GM12873 (cell line): ENCODE data around the gene FNDC3A.

Source experiments
- CTCF ChIP-seq: IDR thresholded peaks from 2 replicates; pipeline ENCODE4 v1.5.1; 2012; ENCODE audit warnings: low read depth, mild to moderate bottlenecking, moderate library complexity, low read length, control low read depth; ENCODE audit not compliant: insufficient read depth; ENCODE audit errors: missing control alignments

Gene FNDC3A

GRCh38 chr13:48944221-48944620 is 31.5 kb upstream of the FNDC3A start:
- TF ChIP-seq CTCF = no peak

GRCh38 chr13:48945626-48946025 is 30.1 kb upstream of the FNDC3A start:
- TF ChIP-seq CTCF = no peak

- TF ChIP-seq CTCF = no peak
These were observed 29.5 kb upstream of the FNDC3A start for GRCh38 chr13:48946163-48946562.

GRCh38 chr13:48949566-48950500 is 25.9 kb upstream of the FNDC3A start:
- no peak for TF ChIP-seq CTCF

GRCh38 chr13:48950501-48950875 is 25.2 kb upstream of the FNDC3A start:
- no peak for TF ChIP-seq CTCF

- no peak for TF ChIP-seq CTCF
These were observed 21.6 kb upstream of the FNDC3A start for GRCh38 chr13:48954081-48954480.

GRCh38 chr13:48955536-48955935 is 20.2 kb upstream of the FNDC3A start:
- TF ChIP-seq CTCF = no peak
